Fibroblast of pulmonary artery (primary cell): ENCODE results near the gene EFR3B.

Experiments
- DNase-seq: peaks from one replicate; pipeline ENCODE4 v3.0.0-alpha.2; 2010; ENCODE audit warnings: low read depth
- H3K4me3 ChIP-seq: replicated peaks from 2 replicates; pipeline ENCODE4 v1.5.1; 2011; ENCODE audit warnings: low read depth, mild to moderate bottlenecking, control low read depth, low read length, moderate library complexity
- CTCF ChIP-seq: IDR thresholded peaks from 2 replicates; pipeline ENCODE4 v1.5.1; 2011; ENCODE audit warnings: mild to moderate bottlenecking, control low read depth, low read length, inconsistent platforms; ENCODE audit errors: missing control alignments

The EFR3B gene

DNA sequence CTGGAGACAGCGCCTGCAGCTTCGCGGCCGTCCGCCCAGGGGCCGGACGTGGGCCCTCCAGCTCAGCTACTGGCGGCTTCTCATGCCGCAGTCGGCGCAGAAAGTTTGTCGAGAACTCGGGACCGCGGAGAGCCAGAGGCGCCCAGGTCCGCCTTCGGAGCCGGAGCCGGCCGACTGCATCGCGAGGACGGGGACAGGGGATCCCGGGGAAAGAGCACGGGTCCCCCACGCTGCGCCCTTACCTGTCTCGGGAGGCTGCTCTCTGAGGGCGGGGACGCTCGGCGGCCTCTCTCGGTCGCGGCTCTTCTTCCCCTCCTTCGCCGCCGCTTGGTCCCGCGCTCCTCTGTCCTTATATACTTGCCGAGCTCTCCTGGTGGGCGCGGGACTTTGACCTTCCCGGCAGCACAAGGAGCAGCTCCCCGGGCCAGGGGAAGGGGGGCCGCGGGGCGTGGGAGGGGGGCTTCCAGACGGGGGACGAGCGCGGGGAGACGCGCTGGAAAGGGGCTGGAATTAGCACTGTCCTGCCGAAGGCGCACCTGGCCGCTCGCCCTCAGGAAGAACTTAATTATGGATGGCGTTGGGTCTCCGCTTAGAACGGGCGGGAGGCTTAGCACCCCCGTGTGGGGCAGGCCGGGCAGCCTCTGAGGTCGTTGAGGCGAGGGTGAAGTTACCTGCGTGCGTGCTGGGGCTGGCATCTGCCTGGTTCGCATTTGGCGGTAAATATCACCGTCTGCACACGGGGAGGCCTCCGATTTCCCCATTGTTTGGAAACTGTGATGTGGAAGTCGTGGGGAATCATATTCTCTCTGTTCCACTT, 126.6 kb downstream of the EFR3B start, which contains the start of gene POMC:
TSS of gene POMC (minus strand) at position 325 of the 817 bp plus-strand sequence. CDS start 3,808 bp downstream, outside the sequence.
- no peak for TF ChIP-seq CTCF
- peak within 1 kb of the TSS; percentile 38 for H3K4me3 ChIP-seq
- peak; percentile 30 for DNase-seq

- no peak overlapping the region for H3K4me3 ChIP-seq
Measured at GRCh38 chr2:25169073-25169470, 127.2 kb downstream of the EFR3B start.

GRCh38 chr2:25170888-25171287, 129.0 kb downstream of the EFR3B start:
- DNase-seq = no peak
- no peak for TF ChIP-seq CTCF

More at GRCh38 chr2:25169073-25169470, 127.2 kb downstream of the EFR3B start:
- DNase-seq = no peak
- TF ChIP-seq CTCF = no peak

GRCh38 chr2:25173719-25174118, 131.8 kb downstream of the EFR3B start:
- no peak for DNase-seq
- no peak for TF ChIP-seq CTCF
- no peak overlapping the region for H3K4me3 ChIP-seq

More at GRCh38 chr2:25170888-25171287, 129.0 kb downstream of the EFR3B start:
- H3K4me3 ChIP-seq = no peak overlapping the region

DNA sequence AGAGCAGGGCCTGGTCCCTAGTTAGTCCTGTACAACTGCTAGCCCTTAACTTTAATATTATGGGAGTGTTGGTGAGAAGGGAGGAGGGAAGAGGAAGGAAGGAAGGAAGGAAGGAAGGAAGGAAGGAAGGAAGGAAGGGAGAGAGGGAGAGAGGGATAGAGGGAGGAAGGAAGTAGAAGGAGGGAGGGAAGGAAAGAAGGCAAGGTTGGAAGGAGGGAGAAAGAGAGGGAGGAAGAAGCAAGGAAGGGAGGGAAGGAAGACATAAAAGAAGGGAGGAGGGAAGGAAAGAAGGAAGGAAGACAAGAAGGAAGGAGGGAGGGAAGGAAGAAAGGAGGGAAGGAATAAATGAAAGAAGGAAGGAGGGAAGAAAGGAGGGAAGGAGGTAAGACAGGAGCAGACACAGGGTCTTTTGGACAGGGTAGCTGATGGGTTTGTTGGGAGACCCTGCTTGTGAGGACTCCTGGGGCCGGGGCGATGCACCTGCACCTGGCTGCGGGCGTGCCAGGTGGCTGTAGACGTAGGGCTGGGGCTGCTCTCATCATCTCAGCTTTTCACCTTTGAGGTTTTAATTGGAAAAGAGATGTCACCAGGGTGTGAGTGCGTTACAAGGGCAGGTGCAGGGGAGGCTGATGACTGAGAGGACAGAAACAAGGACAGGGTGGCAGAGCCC, 132.5 kb downstream of the EFR3B start:
- H3K4me3 ChIP-seq = no peak overlapping the region
- no peak for TF ChIP-seq CTCF
- DNase-seq = no peak

GRCh38 chr2:25176138-25176537, 134.3 kb downstream of the EFR3B start:
- H3K4me3 ChIP-seq = no peak overlapping the region
- no peak for TF ChIP-seq CTCF
- no peak for DNase-seq
